Hair follicle dermal papilla cell (primary cell): Measurements from ENCODE around the gene MUC21. TPM values are rescaled to one million over a fixed set of nuclear protein-coding genes. Genes with fewer than 3 reads are reported as not detected.

Experiments
- total RNA-seq: library from RNA; depleted of rRNA; stranded (reverse); fragments of >200 nt; gene quantifications from 2 replicates; pipeline ENCODE4 v1.2.3, GENCODE V29; 2012

The MUC21 gene
- not detected in 2 replicates for total RNA-seq

GRCh38 chr6:30983439-30983838 is at the start of gene MUC21:
TSS of gene MUC21 (plus strand) at chr6:30983718. CDS start at chr6:30983959, 241 bp downstream.

DNA sequence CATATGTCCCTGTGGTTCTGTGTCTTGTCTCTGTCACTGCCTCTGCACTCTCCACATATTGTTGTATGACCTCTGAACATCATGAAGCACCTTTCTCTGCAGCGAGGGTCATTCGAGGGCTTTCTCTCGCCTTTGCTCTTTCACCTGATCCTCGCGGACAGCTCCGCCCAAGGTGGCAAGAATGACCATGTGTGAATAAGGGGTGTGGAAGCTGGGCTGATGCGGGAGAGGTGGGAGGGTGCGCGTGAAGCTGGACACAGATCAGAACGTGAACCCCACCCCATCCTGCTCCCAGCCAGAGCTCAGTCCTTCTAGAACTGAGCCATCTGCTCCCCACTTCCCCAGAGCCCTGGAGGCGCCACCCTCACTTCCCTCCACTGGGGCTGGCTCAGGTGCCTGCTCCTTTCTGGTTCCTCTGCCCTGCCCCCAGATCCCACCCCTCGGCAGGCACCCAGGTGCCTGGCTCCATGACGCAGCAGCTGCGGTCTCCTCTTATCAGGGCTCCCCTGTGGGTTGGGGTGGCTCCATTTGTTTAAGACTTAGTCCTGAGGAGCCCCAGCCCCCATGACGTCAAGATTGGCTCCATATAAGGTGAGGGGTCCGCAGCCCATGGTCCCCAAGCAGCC is 43.0 kb upstream of the MUC21 start, which contains the start of gene MUCL3:
Gene MUCL3, plus strand, starts transcription at position 613 of the 626 bp plus-strand sequence. CDS start 27 bp downstream, outside the sequence.

GRCh38 chr6:31010393-31011060 is 27.0 kb downstream of the MUC21 start, which contains the start of gene MUC22:
TSS of gene MUC22 (plus strand) at chr6:31010474. CDS start at chr6:31010707, 233 bp downstream.

Other genes with a start within 250 kb of the MUC21 start
- 125 and 132 TPM in 2 replicates for gene FLOT1, start 241.0 kb upstream of the MUC21 start, total RNA-seq
- gene IER3, start 239.2 kb upstream of the MUC21 start, total RNA-seq = 50.6 and 67.5 TPM in 2 replicates
- 13.8 and 15.5 TPM in 2 replicates for gene DDR1, start 99.2 kb upstream of the MUC21 start, total RNA-seq
- 10.1 and 11.8 TPM in 2 replicates for gene GTF2H4, start 75.5 kb upstream of the MUC21 start, total RNA-seq
- 21.7 and 24.8 TPM in 2 replicates for gene VARS2, start 69.5 kb upstream of the MUC21 start, total RNA-seq
- gene SFTA2, start 51.5 kb upstream of the MUC21 start, total RNA-seq = not detected in 2 replicates
- not detected in 2 replicates for gene MUCL3, start 42.7 kb upstream of the MUC21 start, total RNA-seq
- not detected in 2 replicates for gene MUC22, start 26.8 kb downstream of the MUC21 start, total RNA-seq
- not detected in 2 replicates for gene C6orf15, start 128.9 kb downstream of the MUC21 start, total RNA-seq
- 1.6 and 2.7 TPM in 2 replicates for gene PSORS1C1, start 131.1 kb downstream of the MUC21 start, total RNA-seq
- gene CDSN, start 136.7 kb downstream of the MUC21 start, total RNA-seq = not detected in 2 replicates
- not detected in 2 replicates for gene PSORS1C2, start 155.3 kb downstream of the MUC21 start, total RNA-seq
- gene CCHCR1, start 174.1 kb downstream of the MUC21 start, total RNA-seq = 15.7 and 17.0 TPM in 2 replicates
- gene TCF19, start 174.9 kb downstream of the MUC21 start, total RNA-seq = 4.5 and 5.0 TPM in 2 replicates
- 0.61 TPM in 1 of 2 replicates, not detected in the other for gene POU5F1, start 187.0 kb downstream of the MUC21 start, total RNA-seq